Lung microvascular endothelial cell (primary cell): ENCODE measurements around the gene ARFGAP1. TPM values are rescaled to one million over a fixed set of nuclear protein-coding genes. Genes with fewer than 3 reads are reported as not detected.
A peak's percentile ranks its signal among the peaks of the same experiment; 100 is the strongest.

ENCODE experiments used
- DNase-seq, 2 donors: peaks; one replicate each; pipeline versions ENCODE4 v3.0.0 to v3.0.0-alpha.2; 2010; ENCODE audit warnings: low read depth in 2 of 2
- total RNA-seq: library from RNA; depleted of rRNA; stranded (reverse); fragments of >200 nt; gene quantifications from 2 replicates; pipeline ENCODE4 v1.2.1, GENCODE V29; 2014

The ARFGAP1 gene
- total RNA-seq, 1 donor from 2014 or later = 43.1 TPM

DNA sequence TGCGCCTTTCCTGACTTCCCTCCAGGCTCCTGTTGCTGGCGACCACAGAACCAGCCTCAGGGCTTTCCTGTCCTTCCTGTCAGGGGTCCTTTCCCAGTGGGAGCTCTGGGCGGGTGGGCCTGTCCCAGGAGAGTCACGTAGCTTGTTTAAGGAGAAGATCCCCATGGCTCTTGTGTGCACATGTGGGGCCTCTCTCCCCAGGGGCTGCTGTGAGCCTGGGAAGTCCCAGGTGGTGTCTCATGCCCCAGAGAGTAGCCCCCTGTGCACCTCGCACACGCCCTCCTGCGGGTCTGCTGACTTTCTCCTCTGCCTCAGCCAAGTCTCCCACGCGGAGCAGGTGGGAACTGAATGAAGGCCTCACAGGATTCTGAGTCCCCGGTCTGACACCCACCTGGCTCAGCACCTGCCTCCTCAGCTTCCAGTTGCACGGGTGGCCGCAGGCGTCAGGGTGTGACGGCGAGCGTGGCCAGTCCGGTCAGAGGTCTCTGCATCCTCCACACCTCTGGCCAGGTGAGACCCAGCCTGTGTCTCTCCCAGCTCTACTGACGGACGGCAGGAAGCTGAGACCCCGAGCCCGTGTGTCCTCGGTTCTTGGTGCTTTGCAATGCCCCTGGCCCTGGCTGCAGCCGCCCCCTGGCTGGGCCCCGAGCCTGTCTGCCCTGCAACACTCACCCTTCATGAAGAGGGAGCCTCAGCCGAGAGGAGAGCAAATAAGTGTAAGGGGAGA, 12.7 kb upstream of the ARFGAP1 start:
- no peak for DNase-seq

DNA sequence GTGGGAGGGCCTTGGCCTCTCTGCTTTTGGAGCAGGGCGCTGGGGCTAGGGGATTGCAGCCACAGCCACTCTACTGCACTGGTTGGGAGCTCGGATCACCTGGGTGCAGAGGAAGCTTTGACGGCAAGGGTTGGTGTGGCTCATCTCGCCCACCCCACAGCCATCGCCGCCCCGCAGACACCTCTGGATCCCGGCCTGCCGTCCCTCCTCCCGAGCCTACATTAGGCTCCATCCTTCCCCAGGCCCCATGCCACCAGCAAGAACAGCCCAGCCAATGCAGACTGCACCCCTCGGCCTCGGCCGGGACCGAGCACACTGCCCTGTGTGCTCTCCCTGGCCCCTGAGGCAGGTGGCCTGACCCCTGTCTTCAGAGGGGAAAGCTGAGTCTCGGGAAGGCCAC, 12.1 kb upstream of the ARFGAP1 start:
- no peak for DNase-seq

DNA sequence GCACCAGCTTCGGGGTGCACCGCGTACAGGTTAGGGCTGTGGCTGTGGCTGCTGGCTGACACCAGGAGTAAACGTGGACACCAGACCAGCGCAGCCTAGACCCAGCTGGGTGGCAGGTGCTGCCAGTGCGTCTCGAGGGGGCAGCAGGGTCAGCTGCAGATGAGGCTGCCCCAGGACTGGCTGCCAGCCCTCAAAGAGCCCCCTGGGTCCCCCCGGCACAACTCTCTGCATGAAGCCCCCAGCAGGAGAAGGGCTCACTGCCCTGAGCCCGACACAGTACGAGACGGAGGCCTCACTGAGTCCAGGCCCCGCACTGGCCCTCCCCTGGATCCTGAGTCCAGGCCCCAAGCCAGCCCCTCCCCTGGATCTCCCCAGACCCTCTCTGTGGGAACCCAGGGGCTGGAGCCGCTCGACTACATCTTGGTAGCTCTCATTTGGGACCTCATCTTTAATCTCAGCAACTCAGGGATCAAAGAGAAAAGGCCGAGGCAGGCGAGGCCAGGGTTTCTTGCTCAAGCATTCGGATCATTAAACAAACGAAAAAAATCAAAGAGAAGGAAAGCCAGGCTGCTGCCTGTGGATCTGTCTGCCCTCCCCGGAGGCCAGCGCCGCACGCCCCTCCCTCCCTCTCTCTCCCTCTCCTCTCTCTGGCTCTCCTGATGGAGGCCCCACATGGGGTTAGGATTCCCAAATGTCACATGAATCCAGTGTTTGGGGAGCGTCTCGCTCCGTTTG, 11.4 kb upstream of the ARFGAP1 start:
- no peak for DNase-seq

DNA sequence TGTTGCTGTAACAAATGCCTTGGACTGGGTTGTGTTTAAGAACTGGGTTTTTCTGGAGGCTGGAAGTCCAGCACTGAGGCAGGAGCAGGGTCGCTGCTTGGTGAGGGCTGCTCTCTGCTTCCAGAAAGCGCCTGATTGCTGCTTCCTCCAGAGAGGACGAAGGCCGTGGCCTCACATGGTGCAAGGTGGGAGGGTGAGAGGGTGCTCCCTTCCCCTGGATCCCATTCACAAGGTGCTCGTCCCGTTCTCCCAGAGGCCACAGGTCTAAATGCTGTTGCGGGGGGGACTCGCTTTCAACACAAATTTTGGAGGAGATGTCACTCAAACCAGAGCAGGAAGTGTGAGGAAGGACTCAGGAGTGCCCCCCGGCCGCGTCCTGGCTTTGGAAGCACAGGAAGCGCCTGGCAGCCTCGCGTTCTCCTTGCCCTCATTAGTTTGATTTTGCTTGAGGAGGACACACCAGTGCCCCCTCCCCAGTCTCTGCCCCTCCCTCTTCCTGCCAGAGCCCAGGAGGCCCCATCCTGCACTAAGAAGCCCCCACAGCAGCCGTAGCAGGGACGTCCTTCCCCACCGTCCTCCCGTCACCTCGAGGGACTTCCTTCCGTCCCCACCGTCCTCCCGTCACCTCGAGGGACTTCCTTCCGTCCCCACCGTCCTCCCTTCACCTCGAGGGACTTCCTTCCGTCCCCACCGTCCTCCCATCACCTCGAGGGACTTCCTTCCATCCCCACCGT, 10.7 kb upstream of the ARFGAP1 start:
- no peak for DNase-seq

DNA sequence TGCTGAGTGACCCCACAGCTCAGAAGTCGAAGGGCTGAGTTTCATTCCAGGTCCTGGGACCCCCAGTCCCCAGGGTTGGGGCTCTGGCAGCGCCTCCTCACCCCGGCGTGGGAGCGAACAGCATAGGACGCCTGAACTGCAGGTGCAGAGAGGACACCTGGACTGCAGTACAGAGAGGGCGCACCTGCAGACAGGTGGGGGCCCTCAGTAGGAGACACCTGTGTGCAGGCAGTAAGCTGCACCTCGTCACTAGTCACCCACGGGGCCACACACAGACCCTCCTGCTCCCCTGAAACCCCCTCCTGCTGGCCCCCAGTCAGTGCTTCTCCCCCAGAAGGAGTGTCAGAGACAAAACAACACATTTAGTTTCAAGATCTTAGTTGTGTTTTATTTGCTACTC, 9.8 kb upstream of the ARFGAP1 start:
- no peak for DNase-seq

DNA sequence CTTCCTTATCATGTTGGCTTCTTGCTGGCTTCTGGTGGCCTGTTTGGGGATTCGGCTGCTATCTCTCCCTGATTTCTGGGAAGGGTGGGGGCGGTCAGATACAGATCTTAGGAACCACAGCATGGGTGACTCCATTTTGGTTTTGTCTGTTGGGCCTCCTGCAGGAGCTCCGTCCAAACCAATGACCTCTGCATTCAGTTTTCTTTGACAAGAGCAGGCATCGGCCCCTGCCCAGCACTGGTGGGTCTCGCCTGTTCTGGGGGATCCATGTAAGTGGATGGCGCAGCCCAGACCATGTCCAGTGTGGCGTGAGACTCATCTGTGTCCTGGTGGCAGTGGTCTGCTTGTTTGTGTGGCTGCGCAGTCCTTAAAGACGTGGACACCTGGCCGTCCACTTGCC, 8.6 kb upstream of the ARFGAP1 start:
- no peak for DNase-seq

DNA sequence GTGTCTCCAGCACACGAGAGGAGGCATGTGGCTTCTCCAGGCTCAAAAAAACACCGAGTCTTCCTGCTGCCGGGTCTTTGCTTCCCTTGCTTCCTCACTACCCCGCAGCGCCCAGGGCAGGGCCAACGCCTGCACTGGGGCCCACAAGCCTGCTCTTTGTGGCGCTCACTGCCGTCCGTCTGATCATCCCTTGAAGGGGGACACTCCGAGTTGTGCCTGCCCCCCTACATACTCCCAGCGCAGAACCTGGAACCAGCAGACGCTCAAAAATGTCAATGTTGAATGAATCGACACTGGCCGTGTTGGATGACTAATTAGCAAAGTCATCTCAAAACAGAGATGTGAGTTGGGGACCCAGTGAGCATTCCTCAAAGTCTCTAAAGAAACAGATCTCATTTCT, 8.1 kb upstream of the ARFGAP1 start:
- DNase-seq = no peak

DNA sequence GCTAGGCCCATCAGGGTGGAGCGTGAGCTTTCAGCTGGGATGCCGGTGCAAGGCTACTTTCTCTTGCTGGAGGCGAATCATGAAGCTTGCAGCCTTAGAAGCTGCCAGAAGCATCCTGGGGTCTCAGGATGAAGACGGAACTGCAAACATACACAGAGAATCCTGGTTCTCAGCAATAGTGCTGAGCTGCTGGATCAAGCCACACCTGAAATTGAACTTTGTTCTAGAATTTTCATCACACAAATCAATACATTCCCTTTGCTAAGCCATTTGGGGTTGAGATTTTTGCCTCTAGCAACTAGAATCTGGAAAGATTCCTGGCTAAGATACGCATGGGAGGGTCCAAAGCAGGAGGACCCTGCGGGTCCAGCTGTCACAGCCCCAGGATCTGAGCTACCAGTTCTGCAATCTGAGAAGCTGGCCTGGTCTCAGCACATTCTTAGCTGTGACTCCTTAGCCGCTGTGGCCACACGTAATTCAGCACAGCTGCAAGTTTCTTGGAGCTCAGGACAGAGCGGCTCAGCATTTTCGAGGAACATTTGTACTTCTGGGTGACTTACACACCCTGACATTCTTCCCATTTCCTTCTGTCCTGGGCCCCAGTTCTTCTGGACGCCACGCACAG, 6.6 kb upstream of the ARFGAP1 start:
- no peak for DNase-seq

DNA sequence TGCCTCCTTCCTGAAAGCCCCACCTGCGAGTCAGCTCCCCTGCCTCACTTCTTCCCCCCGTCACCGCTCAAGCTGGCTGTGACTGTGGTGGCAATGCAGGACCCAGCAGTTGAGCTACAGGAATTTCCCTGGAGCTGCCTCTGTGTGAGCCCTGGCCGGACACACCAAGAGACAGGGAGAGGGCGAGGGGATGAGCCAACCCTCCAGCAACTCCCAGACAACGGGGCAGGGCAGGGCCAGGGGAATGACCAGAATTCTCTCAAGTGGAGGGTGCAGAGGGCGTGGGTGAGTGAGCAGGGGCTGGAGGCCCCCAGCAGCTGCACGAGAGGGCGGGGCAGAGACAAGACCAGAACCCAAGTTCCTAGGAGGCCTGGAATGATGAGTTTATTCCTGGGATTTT, 4.9 kb upstream of the ARFGAP1 start:
- no peak for DNase-seq

DNA sequence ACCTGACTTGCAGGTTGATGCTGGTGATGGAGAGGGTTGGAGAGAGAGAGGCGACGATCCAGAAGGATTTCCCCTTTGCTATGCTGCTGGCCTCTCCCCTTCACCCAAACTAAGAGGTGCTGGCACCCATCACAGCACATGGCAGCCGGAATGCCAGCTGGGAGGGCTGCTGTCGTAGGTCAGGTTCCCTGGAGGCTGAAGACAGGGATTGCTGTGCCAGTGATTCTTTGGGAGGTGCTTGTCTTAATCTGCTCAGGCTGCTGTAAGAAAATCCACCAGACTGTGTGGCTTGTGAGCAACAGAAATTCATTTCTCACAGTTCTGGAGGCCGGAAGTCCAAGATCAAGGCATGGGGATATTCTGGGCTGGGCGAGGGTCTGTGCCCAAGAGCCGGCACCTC, 4.4 kb upstream of the ARFGAP1 start:
- no peak for DNase-seq

DNA sequence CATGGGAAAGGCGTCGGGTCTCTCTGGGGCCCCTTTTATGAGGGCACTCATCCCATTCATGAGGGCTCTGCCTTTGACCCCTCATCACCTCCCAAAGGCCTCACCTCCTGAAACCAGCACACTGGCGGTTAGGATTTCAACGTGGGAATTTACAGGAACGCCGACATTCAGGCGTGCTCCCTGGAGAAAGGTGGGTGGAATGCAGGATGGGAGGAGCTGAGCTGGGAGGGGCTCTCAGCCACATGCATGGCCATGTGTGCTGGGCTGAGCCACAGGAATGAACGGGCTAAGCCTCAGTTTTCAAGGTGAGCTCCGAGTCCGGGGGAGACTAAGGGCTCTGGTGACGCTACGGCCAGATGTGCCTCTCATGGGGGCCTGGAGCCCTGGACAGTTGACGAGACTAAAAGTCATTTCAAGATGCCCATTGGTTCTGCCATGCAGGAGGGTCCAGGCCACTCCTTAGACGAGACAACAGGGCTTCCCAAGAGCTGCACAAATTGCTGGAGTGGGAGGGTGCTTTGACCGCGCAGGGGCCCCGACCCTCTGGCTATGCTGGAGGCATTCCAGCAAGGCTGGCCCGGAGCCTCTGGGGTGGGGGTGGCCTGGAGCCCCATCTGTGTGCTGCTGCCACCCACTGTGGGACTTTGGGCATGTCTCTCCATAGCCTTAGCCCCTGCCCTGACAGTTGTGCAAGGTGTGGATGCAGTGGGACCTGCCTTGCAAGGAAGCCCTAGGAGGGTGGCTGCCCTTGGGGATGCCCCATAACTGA, 3.8 kb upstream of the ARFGAP1 start:
- no peak for DNase-seq

DNA sequence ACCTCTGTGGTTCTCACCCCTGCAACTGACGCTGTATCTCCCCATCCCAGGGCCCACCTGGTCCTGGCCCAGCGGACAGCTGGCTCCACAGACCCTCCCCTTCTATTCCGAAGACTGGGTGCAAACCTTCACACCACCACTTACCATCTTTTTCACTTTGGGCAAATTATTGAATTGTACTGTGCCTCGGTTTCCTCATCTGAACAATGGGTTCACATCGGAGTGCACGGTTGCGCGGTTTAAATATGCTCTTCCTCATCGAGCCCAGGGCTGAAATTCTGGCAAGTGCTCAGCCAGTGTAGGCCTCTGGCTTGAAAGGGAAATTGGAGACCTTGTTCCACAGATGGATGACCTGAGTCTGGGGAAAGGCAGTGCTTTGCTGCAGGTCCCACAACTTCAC, 2.9 kb upstream of the ARFGAP1 start:
- DNase-seq = no peak

DNA sequence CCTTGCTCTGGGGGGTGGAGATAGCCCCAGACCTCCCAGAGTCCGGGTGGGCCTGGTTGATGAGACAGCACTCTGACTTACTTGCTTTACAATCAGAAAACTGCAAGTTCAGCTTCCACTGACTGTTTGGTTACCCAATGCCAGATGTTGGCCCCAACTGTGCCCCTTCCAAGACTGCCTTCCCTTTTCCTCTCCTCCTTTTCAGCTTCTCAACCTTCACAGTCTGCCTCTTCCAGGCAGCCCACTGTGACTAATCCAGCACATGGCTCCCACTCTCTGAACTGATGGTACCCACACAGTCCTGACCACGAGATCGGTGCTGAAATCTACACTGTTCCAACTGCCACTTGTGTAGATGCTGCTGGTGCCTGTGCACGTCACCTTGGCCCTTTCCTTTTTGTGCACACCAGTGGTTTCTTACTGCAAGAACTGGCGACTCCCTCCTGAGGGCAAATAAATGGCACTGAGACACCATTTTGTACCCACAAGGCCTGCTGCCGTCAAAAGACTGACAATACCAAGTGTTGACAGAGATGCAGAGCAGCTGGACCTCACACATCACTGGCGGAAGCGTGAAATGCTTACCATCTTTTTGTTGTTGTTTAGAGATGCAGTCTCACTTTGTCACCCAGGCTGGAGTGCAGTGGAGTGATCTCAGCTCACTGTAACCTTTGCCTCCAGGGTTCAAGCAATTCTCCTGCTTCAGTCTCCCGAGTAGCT, 1.8 kb upstream of the ARFGAP1 start:
- DNase-seq = no peak

DNA sequence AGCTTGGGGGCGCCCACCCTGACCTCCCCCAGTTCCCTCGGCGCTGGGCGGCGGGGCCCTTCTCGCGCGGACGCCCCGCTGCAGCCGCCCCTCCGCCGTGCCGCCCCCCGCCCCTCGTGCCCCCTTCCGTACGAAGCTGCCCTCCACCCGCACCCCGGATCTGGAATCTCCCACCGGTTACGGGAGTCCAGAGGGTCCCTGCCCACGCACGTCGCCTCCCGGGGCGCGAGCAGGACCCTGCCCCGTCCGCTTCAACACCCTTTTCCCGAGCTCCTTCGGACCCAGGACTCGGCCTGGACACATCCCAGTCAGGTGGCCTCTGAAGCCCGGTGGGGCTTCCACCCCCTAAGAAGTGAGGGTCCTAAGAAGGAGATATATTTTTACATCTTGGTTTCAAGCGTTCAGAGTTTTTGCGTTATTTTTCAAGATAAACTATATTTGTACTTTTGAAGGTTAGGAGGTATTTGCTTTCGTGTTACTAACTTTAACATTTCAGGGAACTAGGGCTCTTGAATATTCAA, 506 bp downstream of the ARFGAP1 start:
- no peak for DNase-seq

DNA sequence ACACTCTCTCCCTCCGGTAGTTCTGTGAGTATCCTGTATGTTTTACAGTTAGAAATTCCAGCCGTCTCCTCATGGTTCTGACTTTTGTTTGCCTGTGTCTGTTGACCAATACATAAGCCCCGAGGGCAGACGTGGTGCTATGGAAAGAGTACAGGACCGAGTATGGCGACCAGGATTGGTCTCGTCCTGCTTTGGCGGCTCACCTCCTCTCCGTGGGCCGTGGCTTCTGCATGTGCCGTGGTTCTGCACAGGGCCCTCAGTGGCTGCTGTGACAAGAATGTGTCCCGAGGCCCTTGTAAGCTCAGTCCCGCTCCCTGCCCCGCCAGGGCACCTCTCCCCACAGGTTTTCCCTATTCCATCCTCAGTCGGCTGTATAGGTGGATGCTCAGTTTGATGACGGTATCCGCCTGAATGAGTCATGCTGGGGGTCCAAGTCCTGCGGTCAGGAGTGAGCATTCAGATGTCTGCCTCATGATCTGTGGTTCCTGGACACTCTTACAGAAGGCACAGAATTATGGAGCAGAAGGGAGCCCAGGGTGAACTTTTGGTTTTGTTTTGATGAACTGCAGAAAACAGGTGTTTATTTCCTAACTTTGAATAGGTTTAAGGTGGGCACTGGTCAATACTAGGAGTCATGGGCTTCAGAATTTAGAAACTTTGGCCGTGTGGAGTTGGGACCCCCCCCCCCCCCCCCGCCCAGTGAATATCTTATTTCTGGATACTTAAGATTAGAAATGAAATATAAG, 1.2 kb downstream of the ARFGAP1 start:
- DNase-seq = peak; percentile 53 to 76

DNA sequence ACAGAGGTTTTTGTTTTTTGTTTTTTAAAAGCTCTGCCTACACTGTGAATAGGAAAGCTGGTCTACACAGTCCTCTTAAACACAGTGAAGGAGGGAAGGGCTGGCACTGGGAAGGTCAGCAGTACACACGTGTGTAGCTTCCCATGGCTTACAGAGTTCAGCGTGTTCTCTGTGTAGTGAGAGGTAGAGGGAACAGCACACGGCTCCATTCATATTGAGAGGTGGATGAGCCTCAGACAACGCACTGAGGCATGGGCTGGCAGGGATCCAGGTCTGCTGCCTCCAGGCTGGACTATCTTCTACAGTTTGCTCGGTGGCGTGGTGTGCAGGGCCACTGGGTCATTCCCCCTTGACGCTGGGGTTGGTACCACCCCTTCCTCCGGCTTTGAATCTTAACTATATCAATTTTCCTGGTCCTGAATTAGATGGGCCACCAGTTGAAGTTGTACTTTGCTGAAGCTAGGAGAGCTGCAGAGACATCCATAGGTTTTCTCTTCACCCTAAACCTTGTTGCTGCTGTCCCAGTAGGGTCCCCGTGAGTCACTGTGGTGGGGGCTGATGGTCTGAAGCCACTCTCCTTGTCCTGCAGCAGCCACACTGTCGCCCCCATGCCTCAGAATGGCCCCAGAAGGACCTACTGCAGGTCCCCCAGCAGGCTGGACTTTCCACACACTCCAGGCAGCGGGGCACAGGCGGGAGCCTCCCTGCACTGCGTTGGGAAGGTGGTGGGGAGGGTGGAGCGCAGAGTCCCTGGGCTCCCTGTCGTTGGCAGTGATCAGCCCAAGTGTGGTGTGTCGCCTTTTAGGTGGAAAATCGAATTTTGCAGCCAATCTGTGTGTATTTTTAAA, 2.0 kb downstream of the ARFGAP1 start:
- no peak for DNase-seq

DNA sequence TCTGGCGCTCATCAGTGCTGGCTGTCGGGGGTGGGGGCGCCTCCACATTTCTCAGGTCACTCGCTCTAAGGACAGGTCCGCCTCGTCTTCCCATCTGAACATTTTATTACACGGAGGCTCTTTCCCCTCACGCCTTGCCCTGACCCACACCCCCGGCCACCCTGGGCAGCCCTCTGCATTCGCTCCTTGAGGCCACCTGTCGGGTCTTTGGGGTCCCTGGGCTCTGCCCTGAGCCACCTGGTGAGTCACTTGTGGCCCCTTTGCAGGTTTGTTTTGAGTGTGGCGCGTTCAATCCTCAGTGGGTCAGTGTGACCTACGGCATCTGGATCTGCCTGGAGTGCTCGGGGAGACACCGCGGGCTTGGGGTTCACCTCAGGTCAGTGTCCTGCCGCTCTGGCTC, 3.2 kb downstream of the ARFGAP1 start:
- no peak for DNase-seq

DNA sequence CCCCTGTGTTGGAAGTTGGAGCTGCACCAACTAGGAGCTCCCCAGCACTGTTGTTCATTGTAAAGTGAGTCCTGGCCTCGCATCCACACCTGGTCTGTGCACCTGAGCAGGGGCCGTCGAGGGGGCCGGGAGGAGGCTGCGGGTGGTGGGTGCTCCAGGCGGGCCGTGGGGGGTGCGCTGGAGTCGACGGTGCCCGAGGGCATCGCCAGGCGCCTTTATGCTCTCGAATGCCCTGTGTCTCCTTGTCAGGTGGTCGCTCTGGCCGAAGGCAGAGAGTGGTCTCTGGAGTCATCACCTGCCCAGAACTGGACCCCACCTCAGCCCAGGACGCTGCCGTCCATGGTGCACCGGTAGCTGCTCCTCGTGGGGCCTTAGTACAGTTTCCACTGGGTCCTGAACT, 4.3 kb downstream of the ARFGAP1 start:
- no peak for DNase-seq
